Peyer's patch (tissue), 4 donors: Measurements from ENCODE around the gene ARMH1.

Experiments
- CTCF ChIP-seq, 6 experiments: fragments of 450-650 bp in 4 of 6; fragments of 200-600 bp in 2 of 6; sonication (generic) in 1 of 6; IDR thresholded peaks; one replicate each; pipeline ENCODE4 v1.5.1; 2017 to 2019; ENCODE audit warnings: antibody characterized with exemption in 6 of 6, mild to moderate bottlenecking in 3 of 6, moderate library complexity in 1 of 6
- POLR2A ChIP-seq, 2 donors: fragments of 450-650 bp; IDR thresholded peaks; one replicate each; pipeline ENCODE4 v1.5.1; 2017; ENCODE audit warnings: antibody characterized with exemption in 2 of 2, mild to moderate bottlenecking in 2 of 2, moderate library complexity in 2 of 2

- TF ChIP-seq CTCF (IDR thresholded peaks at IDR 0.05): no peak
- TF ChIP-seq POLR2A (IDR thresholded peaks at IDR 0.05): no peak
Observed at GRCh38 chr1:44663417-44663816, 11.1 kb upstream of the ARMH1 start.
